Activated T-cell treated with anti-CD3 and anti-CD28 coated beads for 1 hour (primary cell): ENCODE data around the gene DDX1.

ENCODE experiments used
- DNase-seq: peaks from one replicate; pipeline ENCODE4 v3.0.0-alpha.2; 2020; ENCODE audit warnings: low read depth

The DDX1 gene

DNA sequence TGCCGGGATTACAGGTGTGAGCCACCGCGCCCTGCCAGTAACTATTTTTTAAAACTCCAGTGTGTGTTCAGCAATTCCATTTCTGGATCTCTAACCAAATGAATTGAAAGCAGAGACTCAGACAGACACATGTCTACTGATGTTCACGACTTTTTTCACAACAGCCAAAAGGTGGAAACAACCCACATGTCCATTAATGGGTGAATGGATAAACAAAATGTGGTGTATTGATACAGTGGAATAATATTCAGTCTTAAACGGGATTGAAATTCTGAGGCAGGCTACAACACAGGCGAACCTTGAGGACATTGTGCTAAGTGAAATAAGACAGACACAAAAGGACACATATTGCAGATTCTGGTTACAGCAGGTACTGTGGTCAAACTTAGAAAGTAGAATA lies 55.0 kb downstream of the DDX1 start:
- DNase-seq: no peak

DNA sequence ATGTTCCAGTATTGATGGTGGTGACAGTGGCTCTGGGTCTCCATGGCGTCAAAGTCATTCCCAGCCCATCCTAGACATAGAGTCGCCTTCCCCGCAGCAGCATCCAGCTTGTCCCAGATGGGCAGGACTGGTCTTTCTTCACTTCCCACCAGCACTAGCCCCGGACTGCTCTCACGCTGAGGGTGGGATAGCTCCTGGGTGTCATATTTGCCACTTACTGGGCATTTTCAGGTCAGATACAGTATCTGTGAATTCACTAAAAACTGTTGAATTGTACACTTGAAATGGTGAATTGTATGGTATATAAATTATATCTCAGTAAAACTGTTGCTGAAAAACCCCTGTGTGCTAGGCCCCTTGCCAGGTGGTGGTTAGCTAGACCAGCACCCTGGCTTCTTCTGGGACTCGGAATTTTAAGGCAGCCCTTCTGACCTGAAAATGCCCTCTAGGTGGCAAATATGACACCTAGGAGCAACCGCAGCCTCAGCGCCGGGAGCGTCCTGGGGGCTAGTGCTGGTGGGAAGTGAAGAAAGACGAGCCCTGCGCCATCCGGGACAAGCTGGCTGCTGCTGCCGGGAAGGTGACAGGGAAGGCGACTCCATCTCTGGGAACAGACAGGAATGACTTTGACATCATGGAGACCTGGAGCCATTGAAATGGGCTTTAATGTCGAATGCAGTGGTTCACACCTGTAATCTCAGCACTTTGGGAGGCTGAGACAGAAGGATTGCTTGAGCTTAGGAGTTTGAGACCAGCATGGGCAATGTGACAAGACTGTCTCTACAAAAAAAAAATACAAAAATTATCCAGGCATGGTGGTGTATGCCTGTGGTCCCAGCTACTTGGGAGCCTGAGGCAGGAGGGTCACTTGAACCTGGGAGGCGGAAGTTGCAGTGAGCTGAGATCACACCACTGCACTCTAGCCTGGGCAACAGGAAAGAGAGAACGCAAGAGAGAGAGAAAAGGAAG lies 56.2 kb downstream of the DDX1 start:
- no peak for DNase-seq

DNA sequence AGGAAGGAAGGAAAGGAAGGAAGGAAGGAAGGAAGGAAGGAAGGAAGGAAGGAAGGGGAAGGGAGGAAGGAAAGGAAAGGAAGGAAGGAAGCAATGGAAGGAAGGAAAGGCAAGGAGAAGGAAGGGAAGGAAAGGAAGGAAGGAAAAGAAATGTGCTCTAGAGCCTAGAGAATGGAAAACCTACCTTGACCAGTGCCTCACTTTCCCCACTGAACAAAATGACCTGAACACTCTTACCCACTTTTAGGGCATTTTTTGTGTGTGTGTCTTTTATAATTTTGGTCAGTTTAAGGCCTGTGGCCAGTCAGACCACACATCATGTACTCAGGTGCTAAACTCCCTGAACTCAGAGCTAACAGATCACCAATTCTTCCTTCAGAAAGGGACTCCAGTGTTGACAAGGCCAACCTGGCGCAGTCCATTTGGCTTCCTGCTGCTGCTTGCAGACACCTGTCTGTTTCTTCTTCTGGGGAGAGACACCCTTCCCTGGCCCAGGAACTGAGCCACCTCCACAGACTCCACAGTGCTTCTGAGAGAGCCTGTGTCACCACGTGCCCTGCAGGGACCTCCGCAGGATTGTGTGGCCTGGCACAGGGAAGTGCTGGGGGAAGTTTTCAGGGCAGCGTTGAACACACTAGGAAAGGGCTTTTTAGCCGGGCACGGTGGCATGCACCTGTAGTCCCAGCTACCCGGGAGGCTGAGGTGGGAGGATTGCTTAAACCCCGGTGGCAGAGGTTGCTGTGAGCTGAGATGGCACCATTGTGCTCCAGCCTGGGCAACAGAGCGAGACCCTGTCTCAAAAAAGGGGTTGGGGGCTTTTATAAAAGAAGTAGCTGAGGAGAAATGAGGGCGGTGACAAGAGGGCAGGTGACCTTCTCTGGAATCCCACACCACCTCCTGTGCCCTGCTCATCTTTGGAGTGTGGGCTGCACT lies 57.2 kb downstream of the DDX1 start:
- no peak for DNase-seq

DNA sequence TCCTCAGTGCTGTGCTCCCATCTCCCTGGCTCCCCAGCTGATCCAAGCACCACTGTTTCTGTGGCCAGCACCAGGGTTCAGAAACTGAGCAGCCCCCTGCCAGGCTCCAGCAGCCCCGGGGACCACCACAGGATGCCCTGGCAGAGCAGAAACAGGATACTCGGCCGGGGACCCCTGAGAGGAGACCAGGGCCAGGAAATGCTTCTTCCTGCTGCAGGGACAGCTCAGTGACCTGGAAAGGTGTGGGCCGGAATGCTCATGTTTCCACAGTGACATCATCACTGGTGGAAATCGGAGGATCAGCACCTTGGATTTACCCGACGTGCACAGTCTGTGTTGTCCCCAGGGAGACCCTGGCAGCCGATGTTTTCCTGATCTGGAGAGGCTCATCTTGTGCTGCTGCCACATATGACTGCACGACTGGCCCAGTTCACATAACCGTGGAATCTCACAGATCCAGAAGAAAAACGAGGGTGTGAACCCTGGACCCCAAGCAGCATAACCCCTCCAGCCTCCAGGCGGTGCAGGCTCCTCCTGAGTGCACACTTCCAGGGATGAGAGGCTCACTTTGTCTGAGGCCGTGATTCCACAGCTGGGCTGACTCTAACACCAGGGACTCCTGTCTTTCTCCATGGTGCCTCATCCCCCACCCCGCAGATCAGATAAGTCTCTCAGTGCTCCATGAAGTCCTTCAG lies 58.0 kb downstream of the DDX1 start:
- DNase-seq: no peak

DNA sequence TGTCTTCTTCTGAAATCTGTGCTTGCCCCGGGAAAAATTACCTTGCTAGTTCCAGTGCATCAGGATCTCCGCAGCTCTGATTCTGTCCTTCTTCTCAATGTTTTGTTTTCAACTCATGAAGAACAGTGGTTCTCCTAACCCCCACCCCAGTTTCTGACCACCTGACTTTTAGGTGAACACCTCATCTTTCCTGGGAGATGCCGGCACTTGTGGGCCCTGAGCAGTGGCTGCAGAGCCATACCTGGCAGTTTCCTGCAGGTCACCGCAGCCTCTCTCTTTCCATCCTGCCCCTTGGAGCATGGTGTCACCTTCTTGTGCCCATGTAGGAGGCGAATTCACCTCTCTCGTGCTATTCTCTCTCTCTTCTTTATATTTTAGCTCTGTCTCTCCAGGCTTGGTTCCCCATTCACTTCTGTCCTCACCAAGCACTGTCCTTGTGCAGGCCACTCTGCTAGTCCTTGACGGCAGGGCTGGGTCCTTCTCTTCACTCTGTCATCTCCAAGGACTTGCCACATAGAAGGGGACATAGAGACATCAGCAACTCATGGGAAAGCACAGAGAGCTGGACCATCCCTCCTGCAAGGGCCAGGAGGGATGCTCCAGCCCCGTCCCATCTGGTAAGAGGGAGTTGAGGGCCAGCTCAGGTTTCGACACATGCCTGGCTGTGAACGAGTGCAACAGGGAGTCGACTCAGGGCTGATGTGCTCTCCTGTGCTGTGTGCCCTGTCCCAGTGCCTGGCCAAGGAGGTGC lies 59.1 kb downstream of the DDX1 start:
- DNase-seq: no peak

DNA sequence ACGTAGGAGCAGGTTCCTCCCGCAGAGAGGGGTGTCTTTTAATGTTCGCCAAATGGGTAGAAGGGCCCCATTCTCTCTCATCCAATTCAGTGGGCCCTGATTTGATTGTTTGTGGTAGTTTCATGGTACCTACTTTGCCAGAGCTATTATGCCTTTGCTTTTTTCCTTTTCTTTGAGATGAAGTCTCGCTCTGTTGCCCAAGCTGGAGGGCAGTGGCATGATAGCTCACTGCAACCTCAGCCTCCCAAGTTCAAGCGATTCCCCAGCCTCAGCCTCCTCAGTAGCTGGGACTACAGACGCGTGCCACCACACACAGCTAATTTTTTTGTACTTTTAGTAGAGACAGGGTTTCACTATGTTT lies 59.7 kb downstream of the DDX1 start:
- DNase-seq: no peak

DNA sequence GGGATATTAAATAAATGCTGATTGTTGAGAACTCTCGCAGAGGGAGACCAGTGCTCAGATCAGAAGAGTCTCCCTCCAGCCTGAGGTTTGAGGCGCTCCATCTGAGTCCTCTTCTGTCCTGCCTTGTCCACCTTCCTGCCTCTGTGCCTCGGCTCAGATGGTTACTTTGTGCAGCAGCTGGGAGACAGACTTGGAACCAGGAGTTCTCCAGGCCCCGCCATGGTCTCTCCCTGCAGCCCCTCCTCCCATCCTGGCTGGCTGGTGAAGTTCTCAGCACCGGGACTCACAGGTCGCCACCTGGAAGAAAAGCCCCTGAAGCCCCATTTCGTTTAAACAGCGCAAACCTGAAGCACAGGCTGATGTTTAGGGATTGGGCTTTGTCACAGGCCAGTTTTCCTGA lies 60.6 kb downstream of the DDX1 start:
- DNase-seq: no peak

DNA sequence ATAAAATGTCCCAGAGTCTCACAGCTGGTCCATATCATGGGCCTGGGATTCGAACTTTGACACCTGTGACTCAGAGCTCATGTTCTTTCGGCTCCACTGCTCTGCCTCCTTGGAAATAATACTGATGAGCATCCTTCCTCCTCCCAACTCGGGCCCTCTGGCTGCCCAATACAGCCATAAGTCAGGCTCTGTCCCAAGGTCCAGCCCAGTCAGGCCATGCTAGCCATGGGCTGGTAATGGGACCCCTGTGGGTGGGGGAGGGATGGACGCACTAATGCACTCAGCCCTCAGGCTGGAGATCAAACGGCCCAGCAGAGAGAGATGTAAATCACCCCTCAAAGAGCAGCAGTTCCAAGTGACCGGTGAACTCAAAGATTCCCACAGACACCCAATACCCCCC lies 61.1 kb downstream of the DDX1 start:
- DNase-seq: no peak

DNA sequence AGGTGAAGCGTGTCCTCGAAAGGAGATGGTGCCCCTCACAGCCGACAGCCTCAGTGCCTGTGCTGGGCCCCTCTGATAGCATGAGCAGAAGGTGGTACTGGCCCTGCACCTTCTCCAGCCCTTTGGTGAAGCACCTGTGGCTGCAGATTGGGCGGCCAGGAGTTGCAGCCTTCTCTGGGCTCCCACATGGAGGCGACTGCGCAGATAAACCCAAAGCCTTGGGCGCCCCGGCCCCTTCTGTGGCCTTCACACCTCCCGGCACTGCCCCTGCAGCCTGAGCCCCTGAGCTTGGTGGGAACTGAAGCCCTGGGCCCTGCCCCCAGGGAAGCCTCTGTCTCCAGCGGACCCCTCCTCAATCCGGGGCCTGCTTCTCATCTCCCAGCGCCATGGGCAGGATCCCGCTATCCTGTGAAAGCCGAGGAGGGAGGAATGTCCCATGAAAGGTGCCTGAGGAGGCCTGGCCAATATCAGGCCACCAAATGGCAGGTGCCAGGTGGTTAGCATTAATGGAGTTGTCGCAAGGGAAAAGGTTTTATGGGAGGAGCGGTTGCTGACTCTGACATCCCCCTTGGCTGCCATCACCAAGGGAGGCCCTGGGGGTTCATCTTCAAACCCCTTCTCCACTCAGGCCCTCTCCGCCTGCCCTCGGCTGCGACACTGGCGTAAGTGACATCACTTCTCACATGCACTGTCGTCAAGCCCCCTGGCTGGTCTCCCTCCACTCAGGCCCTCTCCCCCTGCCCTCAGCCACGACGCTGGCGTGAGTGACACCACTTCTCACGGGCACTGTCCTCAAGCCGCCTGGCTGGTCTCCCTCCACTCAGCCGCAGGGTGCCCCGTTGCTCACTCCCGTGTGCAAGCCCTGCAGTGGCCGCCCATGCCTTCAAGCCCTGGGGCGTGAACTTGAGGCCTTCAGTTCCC lies 62.4 kb downstream of the DDX1 start:
- no peak for DNase-seq

DNA sequence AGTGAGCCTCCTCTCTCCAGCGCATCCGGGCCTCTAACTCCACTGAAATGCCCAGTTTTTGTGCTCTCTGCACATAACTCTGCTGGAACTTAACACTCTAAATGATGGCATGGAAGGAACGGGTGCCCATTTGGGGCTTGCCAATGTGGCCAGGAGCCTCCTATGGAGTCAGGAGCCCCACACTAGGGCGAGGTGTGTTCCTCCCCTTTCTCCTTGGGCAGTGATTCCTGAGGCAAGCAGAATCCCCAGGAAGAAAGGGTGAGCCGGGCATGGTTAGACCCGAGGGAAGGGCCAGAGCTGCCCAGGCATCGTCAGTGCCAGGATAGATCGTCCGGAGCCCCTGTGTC lies 63.0 kb downstream of the DDX1 start:
- no peak for DNase-seq

DNA sequence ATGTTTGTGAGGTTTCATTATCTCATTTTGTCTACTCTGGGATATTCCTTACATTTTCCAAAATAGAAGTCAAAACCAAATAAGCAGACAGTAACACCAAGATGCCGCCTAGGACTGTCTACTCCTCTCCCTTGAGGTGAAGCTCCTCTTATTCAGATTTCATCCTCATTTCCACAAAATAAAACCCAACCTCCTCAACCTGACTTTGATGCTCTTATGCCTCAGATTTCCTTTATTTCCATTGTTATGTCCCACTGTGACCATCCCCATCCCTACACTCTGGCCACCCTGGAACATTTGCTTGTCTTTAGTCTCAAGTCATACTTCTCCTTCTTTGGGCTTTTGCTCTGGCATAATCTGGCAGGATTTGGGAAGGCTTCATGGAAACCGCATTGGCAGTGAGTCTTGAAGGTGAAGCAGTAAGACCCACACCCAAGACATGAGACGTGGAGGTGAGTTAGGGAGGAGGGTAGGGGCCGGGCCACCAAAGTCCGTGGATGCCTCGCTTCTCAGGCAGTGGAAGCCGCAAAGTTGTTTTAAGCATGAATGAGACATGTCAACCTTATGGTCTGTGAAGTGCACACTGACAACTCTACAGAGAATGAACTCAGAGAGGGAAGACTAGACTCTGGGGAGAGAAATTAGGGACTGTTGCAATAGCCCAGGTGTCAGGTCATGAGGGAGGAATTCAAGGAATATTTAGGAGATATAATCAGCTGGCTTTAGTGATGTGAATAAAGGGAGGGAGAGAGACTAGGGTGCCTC lies 63.6 kb downstream of the DDX1 start:
- DNase-seq: no peak

DNA sequence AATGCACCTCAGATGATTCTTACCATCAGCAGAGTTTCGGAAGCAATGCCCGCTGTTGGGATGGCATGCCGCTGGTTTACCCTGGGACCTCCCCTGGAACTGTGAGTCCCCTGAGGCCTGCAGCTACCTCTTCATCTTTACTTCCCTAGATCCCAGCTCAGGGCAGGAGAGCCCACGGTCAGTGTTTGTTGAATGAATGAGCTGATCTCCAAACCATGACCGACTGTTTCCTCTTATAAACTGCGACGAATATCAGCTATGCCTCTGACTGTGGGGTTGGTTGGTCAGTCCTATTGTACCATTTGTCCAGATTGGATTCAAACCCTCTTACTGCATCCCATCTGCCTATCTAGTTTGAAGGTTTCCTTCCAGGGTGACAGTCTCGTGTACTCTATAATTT lies 64.4 kb downstream of the DDX1 start:
- DNase-seq: no peak

DNA sequence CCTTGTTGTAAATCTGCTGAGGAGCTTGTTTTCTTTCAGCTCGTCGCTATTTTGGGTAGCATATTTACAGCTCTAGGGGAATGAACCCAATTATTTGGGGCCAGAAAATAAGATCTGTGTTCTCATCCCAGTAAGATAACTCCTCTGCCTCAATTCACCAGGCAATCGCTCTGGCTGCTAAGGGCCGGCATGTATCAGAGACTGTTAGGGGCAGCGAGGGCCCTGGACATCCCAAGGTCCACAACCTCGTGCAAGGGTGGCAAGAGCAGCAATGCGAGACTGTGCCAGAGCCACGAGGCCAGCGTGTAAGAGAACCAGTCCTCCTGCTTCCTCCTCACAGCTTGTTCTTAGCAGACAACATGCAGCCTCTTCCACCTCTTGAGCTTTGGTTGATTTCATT lies 66.1 kb downstream of the DDX1 start:
- no peak for DNase-seq

DNA sequence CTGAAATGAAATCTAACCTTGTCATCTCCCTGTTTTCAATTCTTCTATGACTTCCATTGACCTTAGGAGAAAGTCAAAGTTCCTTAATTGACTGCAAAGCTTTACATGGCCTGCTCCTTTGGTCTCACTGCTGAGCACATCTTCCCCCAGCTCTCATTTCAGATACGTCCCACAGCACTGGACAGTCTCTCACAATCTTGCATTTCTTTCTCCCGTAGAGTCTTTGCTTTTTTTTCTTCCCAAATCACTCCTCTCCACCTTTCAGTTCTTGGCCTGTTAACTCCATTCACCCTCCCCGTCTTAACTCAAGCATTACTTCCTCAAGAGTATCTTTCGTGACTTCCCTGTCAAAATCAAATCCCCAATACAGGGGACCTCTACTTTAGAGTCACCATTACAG lies 67.2 kb downstream of the DDX1 start:
- DNase-seq: no peak

DNA sequence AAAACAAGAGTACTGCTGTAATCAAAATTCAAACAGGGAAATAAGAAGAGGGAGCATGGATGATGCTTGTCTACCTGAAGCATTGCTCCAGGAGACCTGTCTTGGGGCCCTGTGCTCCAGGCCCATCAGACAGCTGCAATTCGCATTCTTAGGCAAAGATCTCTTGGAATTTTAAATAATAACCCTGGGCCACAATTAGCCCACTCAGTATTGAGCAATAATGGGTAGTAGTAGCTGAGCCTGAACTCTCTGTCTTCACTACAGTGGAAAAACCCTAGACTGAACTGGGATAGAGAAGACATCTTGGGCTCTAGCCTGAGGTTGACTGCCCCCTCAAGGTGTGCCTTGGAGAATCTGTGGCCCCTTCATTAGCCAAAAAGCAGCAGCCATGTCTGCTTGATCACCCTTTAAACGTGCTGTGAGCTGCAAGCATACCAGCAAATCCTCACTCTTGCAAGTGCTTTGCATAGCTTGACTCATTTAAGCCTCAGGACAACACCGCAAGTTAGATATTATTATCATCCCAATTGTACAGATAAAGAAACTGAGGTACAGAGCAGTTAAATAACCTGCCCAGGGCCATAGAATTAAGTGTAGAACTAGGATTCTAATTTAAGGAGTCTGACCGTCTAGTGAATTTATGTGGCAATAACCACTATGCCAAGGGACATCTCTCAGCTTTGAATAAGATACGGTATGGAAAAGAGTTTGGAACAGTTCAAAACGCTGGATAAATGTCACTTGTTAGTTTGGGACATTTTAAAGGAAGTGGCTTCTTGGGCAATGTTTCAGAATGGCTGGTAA lies 69.0 kb downstream of the DDX1 start:
- DNase-seq: no peak

DNA sequence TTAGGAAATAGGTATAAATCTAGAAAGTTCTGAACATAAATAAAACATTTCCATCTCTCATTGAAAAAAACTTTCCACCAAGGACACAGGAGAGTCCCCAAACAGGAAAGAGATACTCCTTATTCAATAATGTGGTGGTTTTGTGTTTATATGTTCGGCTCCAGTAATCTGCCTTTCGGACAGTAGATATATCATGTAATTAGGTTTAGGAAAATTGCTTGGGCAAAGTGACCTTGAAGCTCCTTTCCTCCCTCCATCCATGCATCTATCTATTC lies 69.6 kb downstream of the DDX1 start:
- no peak for DNase-seq

DNA sequence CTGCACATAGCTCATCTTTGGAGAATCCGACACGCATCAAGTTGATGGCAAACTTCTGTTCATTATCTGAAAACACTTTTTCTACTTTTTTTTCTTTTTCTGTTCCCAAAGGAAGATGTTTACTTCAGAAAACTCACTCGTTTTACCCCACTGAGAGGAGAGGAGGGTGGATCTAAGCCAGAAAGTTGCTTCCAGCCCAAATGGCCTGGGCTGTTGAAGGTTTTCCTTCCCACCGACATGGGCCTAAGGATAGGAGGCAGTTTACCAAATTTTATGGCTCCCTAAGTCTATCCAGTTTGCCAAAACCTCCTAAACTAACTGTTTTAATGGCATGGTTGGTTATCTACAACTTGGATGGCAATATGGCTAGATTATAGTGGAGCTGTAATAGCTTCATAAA lies 70.4 kb downstream of the DDX1 start:
- DNase-seq: no peak

DNA sequence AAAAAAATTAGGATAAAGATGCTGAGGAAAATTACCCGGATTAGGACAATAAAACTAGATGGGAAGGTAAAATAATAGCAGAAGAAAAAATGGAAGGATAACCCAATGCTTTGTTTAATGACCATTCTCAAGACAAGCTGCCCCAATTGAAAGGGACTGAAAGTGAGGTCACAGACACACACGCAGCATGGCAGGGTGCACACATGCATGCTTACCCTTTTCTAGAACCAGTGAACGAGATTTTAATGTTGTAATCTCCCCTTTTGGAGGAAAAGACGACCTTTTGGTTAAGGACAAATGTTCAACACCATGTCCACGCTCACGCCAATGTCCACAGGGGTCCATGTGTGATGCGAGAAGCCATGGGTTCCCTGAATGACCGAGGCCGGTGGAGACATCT lies 70.9 kb downstream of the DDX1 start:
- DNase-seq: no peak

DNA sequence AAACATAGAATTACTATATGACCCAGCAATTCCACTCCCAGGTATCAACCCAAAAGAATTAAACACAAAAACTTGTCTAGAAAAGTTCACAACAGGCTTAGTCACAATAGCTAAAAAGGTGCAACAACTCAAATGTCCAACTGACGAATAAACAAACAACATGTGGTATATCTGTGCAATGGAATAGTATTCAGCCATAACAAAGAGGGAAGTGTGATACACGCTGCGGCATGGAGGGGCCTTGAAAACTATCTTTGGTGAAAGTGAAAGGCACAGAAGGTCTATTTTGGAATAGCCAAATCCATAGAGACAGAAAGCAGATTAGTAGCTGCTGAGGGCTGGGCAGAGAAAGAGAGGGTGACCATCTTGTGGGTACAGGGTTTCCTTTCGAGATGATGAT lies 72.1 kb downstream of the DDX1 start:
- no peak for DNase-seq
